Mesenteric fat pad (tissue), 1 donor: ENCODE data around the gene KRTAP10-7. TPM values are rescaled to one million over a fixed set of nuclear protein-coding genes. Genes with fewer than 3 reads are reported as not detected.
"Not testable (repeated sequence)": the region's sequence is repeated elsewhere in the genome, so short reads cannot be mapped to it uniquely, and the experiment has no call there.

Experiments used
- DNase-seq: peaks from one replicate; pipeline ENCODE4 v3.0.0-alpha.2; 2020; ENCODE audit warnings: low spot score
- total RNA-seq: library from RNA; stranded (reverse); fragmentation: NEBNext Ultra II Directional; extraction: Animal tissue kit (Norgen Biotek cat#: 25700); gene quantifications from one replicate; pipeline ENCODE4 v1.2.1, GENCODE V29; 2021
- donor health status: DM: yes; HTN: yes; CAD: no.

KRTAP10-7 gene
- total RNA-seq, 1 donor from 2014 or later = not detected

DNA sequence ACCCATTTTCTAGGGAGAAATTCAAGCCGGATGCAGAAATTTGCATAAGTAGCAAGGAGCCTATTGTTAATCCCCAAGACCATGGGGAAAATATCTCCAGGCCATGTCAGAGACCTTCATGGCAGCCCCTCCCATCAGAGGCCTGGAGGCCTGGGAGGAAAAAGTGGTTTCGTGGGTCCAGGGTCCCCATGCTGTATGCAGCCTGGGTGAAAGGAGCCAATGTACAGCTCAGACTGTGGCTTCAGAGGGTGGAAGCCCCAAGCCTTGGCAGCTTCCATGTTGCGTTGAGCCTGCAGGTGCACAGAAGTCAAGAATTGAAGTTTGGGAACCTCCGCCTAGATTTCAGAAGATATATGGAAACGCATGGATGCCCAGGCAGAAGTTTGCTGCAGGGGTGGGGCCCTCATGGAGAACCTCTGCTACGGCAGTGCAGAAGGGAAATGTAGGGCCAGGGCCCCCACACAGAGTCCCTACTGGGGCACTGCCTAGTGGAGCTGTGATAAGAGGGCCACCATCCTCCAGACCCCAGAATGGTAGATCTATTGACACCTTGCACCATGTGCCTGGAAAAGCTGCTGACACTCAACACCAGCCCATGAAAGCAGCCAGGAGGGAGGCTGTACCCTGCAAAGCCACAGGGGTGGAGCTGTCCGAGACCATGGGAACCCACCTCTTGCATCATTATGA is 9.9 kb downstream of the KRTAP10-7 start:
- DNase-seq = peak; percentile 62

DNA sequence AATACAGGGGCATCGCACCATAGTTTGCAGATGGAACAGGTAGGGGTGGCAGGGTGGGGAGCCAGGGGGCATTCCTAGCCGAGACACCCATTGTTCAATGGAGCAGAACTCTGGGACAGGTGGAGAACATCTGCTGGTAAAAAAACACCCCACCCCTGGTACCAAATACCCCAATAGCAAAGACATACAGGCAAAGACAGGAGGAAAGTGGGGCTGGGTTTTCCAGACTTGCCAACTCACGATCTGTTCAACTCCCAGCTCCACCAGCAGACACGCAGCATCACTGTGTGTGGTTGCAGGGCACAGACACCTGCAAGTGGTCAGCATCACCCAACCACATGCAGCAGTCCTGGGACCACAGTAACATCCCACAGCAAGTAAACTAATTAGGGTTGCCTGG is 11.2 kb downstream of the KRTAP10-7 start:
- peak; percentile 33 for DNase-seq

DNA sequence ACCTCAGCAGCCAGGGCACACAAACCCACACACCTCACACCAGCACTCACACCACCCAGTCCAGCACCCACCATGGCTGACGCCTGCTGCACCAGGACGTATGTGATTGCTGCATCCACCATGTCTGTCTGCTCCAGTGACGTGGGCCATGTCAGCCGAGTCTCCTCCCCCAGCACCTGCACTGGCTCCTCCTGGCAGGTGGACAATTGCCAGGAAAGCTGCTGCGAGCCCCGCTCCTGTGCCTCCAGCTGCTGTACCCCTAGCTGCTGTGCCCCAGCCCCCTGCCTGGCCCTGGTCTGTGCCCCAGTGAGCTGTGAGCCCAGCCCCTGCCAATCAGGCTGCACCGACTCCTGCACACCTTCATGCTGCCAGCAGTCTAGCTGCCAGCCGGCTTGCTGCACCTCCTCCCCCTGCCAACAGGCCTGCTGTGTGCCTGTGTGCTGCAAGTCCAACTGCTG is 11.7 kb downstream of the KRTAP10-7 start, which contains the start of gene KRTAP10-8:
Gene KRTAP10-8, plus strand, starts transcription at position 51 of the 458 bp plus-strand sequence. Its CDS starts 22 bp downstream, at position 73.
- peak; percentile 65 for DNase-seq

DNA sequence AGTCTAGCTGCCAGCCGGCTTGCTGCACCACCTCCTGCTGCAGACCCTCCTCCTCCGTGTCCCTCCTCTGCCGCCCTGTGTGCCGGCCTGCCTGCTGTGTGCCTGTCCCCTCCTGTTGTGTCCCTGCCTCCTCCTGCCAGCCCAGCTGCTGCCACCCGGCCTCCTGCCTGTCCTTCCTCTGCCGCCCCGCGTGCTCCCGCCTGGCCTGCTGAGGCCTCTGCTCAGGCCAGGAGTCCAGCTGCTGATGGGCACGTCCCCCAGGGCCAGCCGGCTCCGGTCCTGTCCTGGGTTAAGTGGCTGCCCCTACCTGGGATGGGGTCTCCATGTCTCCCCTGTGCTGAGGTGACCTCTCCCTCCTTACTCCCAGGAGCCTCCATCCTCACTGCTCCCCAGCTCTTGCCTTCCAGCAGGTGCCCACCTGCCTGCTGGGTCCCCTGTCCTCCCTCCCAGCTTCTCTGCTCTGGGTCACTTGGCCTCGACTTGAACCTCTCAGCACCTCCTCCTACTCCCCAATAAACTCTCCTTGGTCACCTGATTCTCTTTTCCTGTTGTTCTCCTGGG is 12.4 kb downstream of the KRTAP10-7 start:
- peak; percentile 64 for DNase-seq

DNA sequence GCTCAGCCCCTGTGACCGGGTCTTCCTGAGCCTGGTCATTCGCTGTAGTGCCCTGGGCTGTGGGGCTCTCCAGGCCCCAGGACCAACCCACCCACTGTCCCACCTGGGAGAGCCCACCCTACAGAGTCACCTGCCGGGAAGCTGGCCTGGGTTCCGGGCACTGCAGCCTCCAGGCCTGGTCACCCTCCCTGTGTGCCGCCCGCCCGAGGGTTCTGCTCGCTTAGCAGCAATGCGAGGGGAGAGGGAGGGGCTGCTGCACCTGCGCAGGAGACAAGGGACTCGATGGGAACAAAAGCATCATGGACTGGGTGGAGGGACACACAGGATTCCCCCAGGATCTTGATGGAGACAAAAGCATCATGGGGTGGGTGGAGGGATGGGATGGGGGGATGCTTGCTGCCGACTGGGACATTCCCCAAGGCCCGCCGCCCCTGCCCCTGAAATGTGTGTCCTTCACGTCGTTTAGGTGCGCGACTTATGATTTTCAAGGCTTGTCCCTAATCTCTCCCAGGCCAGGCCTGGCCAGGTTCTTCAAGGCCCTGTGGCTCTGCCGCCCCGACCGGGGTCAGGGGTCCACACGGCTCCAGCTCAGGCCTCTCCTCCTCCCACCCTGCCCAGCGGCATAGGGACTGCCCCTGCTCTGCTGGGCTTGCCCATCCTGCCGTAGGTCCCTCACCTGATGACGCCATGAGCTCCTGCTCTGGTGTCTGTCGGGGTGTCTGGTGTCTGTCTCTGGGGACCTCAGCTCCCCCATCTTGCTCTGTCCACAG is 13.2 kb downstream of the KRTAP10-7 start:
- no peak for DNase-seq

DNA sequence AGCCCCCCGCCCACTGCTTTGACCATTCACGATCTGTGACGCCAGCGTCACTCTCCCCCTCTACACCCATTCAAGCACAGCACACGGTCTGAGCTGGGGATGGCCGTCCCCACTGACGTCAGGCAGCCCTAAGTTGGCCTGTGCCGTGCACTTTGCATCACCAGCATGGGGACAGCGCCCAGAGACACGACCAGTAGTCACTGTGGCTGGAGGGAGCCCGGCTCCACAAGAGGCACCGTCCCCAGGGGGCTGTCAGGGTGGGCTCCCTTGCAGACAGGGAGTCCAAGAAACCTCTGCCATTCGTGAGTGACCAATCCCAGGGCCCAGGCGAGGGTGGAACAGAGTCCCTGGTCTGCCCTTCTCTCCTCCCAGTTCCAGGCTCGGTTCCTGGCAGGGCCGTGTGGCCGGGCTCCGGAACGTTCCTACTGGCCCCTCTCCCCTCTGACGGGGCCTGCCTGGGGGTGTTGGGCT is 13.8 kb downstream of the KRTAP10-7 start:
- no peak for DNase-seq

DNA sequence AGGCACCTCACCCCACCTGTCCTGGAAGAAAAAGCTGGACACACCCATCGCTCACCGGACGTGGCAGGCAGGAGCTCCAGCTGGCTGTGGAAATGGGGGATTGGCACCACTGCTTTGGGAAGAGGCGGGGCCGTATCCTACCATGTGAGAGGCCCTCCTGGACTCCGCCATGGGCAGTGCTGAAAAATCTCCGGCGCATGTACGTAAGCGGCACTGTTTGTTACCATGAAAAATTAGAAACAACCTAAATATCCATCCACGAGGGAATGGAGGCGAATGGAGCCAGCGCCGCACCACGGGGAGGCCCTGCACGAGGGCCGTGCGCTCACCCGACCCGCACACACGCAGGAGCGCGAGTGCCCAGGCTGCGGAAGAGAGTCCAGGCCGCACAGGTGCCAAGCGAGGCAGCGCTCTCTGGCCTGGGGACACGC is 14.6 kb downstream of the KRTAP10-7 start:
- DNase-seq = peak; percentile 81

DNA sequence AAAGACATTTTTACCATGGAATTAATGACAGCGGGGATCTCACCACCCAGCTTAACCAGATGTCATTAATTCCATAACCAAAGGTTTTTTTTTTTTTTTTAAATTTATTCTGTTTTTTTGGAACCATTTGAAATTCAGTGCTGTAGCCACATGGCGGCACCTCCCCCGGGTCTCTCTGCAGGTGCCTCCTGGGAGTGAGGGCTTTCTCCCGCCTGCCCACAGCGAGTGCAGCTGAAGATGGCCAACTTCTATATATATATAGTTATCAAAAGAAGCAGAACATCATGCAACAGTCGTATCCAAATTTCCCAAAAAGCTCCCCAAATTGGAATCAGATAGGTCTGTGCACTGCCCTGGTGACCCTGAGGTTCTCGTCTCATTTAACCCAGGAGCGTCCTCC is 15.1 kb downstream of the KRTAP10-7 start:
- DNase-seq = no peak

DNA sequence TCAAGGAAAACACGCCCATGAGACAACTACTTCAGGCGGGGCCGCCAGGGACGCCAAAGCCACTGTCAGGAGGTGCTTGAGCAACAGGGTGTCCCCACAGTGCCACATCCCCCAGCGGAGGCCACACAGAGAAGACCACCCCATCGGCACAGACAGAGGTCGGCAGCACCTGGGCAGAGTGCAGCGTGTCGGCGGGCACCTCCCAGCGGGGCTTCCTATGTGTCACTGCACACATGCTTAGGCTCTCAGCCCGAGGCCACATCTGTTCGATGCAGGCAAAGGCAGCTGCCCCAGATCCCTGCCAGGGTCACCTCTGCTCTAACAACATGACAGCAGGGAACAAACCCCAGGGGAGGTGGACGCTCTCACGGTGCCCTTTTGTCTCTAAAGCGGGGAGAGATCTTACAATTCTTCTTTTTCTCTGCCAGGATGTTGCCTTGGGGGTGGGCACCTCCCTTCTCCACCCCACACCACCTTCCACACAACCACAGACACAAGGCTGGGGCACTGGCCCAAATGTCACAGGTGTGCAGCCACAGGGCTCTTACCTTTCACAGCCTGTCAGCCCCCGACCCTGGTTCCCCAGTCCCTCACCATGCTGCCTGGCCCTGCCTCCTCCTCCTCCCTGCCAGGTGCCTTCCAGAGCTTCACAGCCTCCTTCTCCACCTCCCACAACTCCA is 15.7 kb downstream of the KRTAP10-7 start:
- DNase-seq = peak; percentile 78

DNA sequence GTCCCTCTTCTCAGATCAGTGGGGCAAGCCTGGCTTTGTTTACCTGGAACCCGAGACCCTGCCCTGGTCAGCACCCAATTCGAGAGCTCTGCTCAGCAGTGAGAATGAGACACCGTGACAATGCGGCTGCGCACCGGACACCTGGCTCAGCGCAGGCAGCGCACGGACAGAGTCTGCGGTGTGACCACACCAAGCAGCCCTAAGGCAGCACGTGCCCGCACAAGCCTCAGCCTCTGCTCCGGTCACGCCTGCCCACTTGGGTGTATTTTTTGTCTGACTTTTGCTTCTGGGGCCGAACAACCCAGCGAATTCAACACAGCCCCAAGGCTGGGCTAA is 16.2 kb downstream of the KRTAP10-7 start:
- no peak for DNase-seq

DNA sequence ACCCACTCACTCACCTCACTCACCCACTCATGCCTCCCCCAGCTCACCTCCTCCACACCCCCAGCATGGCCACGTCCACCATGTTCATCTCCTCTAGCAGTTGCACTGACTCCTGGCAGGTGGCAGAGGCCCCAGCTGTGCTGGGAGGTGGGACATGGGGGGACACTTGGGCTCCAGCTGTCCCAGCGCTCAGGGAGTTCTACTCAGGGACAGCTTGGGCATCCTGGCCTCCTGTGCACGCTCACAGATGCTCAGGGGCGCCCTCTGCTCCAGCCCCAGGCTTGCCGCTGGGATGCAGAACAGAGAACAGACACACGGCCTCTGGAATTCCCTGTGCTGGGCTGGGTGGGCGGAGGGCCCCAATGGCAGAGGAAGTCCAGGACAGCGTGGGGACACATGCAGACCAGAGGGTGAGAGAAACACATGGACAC is 16.7 kb downstream of the KRTAP10-7 start:
- no peak for DNase-seq

DNA sequence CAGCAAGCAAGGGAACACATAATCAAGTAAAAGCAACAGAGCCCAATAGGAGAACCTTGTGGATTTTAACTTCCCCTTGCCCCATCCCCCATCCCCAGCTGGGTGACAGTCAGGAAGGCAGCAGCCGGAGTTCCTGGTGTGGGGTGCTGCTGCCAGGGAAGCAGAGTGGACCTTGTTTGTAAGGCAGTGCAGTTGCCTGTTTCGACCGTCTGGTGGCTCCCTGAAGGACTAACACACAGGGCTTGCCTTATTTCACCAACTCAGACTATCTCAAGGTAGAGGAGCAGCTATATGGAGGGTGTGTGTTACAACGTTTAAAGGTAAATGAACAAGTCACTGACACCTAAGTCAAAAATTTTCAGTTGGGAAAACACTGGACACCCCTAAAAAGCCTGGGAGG is 18.1 kb downstream of the KRTAP10-7 start:
- DNase-seq = no peak

DNA sequence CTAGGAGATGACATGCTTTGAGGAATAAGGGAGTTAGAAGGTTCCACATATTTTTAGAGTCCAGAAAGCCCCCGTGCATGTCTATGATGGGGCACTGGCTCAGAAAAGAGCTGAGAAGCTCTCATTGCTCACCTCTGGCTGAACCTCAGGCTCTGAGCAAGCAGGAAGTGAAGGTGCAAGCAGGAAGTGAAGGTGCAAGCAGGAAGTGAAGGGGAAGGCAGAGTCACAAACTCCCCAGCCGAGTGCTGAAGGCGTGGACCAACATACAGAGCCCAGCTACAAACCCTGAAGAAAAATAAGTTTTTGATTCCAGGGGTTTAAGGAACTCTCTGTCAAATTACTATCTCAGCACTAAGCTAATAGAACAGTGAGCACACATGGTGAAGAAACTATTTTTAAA is 18.5 kb downstream of the KRTAP10-7 start:
- no peak for DNase-seq

DNA sequence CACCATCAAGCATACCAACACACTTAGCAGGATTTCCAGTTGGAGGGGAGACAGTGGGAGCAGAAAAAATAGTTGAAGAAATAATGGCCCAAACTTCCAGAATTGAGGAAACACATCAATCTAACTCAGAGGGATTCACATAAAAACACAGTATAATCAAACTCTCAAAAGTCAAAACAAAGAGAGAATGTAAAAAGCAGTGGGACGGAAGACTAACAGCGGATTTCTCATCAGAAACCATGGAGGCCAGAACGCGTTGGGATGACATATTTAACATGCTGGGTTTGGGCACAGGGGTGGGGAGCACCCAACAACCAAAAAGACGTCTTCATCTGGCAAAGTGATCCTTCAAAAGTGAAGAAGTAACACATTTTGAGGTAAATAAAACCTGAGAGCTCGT is 19.5 kb downstream of the KRTAP10-7 start:
- no peak for DNase-seq

DNA sequence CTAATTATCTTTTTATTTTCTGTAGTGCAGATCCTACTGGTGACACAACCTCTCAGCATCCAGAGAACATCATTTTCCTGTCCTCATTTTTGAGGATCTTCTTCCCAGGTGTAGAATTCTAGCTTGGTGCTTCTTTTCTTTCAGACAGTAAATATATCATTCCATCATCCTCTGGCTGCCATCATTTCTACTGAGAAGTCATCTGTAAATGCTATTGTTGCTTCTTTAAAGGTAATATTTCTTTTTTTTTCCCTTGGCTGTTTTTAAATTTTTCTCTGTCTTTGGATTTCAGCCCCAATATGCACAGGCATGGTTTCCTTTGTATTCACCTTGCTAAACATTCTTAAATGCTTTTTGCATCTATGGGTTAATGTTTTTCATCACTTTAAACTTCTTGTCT is 23.2 kb downstream of the KRTAP10-7 start:
- no peak for DNase-seq

DNA sequence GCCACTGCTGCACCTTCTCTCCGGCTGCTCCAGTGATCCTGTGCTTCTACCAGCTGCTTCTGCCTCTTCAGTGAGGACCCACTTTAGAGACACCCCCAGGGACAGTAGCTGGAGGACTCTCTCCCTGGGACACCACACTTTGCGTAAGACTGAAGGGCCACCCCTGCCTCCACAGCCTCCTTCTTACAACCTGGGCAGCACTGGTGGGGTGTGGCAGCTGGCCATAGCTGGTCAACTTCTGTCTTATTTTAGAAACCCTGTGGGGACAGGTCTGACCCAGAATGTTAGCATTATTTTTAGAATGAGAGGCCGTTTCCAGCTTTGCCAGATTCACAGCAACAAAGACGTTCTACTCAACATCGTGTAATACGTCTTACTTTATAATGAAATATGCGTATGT is 25.4 kb downstream of the KRTAP10-7 start:
- no peak for DNase-seq

DNA sequence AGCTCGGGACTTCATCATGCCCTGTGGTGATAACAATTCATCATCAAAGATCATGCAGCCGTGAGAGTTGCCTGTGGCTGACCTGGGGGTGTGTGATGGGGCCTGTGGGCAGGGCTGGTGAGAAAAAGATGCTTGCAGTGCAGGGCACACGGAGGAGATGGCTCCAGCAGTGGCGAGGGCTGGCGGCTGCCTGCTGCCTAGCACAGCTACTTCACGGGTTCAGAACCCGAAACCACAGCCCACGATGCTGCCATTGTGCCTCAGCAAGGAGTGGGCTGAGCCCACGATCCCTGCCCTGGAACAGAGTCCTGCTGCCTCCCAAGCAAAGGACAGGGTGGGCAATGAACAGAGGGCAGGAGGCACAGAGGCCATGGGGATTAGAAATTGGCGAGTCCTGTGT is 25.9 kb downstream of the KRTAP10-7 start:
- no peak for DNase-seq

DNA sequence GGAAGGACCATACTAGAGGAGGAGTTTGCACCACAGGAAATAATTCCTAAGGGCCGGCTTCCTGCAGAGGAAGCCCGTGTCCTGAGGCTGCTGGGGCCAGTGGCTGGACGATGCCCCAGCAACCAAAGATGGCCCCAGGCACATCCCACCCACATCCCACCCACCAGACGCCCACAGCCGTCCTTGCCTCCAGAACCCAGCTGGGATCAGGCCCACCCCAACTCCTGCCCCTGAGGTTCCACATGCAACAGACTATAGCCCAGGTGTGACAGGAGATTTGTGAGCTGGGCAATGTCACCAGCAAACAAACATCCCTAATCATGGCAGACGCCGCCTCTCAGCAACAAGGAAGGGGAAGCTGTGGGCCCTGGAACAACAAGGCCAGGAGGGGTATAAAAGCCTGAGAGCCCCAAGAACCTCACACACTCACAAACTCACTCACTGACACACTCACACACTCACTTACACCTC is 26.3 kb downstream of the KRTAP10-7 start, which contains the start of gene KRTAP10-9:
Gene KRTAP10-9, plus strand, starts transcription at position 421 of the 471 bp plus-strand sequence. CDS start 79 bp downstream, outside the sequence.
- DNase-seq = no peak

DNA sequence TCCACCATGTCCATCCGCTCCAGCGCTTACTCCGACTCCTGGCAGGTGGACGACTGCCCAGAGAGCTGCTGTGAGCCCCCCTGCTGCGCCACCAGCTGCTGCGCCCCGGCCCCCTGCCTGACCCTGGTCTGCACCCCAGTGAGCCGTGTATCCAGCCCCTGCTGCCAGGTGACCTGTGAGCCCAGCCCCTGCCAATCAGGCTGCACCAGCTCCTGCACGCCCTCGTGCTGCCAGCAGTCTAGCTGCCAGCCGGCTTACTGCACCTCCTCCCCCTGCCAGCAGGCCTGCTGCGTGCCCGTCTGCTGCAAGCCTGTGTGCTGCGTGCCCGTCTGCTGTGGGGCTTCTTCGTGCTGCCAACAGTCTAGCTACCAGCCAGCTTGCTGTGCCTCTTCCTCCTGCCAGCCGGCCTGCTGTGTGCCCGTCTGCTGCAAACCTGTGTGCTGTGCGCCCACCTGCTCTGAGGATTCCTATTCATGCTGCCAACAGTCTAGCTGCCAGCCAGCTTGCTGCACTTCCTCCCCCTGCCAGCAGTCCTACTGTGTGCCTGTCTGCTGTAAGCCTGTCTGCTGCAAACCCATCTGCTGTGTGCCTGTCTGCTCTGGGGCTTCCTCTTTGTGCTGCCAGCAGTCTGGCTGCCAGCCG is 26.9 kb downstream of the KRTAP10-7 start:
- not testable (repeated sequence) for DNase-seq

DNA sequence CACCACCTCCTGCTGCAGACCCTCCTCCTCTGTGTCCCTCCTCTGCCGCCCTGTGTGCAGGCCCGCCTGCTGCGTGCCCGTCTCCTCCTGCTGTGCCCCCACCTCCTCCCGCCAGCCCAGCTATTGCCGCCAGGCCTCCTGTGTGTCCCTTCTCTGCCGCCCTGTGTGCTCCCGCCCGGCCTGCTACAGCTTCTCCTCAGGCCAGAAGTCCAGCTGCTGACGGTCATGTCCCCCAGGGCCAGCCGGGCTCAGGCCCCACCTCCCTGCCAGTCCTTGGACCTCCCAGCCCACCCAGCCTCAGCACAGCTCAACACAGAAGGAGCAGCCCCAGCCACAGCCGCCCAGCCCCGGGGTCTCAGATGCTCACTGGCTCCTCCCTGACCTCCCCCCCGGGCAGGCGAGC is 27.4 kb downstream of the KRTAP10-7 start:
- not testable (repeated sequence) for DNase-seq
